ENCODE data around the gene CCDC34.

- TF ChIP-seq CTCF (IDR thresholded peaks at IDR 0.05; ENCODE audit: low read depth, low read length, missing input control) (no peak), HNF4G (IDR thresholded peaks at IDR 0.05) (no peak), ZBTB33 (IDR thresholded peaks at IDR 0.05) (no peak), TAF1 (conservative IDR thresholded peaks at IDR 0.05) (no peak), HNF4A (conservative IDR thresholded peaks at IDR 0.05) (no peak)
Observed at GRCh38 chr11:27328614-27329013, 34.4 kb downstream of the CCDC34 start.

Measured in liver (tissue), 3 donors.